Left ventricle myocardium inferior (tissue), 1 donor: ENCODE results near the gene IL3. TPM values are rescaled to one million over a fixed set of nuclear protein-coding genes. Genes with fewer than 3 reads are reported as not detected.

Experiments
- DNase-seq: peaks from one replicate; pipeline ENCODE4 v3.0.0-alpha.2; 2020
- H3K27ac ChIP-seq: fragments of 200-600 bp; replicated peaks from 2 replicates; pipeline ENCODE4 v1.8.0; 2021
- H3K27me3 ChIP-seq: fragments of 200-600 bp; 2 replicates; pipeline ENCODE4 v1.8.0; 2021; ENCODE audit warnings: low read depth
- H3K36me3 ChIP-seq: fragments of 200-600 bp; 2 replicates; pipeline ENCODE4 v1.8.0; 2021
- H3K4me1 ChIP-seq: fragments of 200-600 bp; 2 replicates; pipeline ENCODE4 v1.8.0; 2021
- H3K4me3 ChIP-seq: fragments of 200-600 bp; 2 replicates; pipeline ENCODE4 v1.8.0; 2021; ENCODE audit warnings: mild to moderate bottlenecking, moderate library complexity
- H3K9me3 ChIP-seq: fragments of 200-600 bp; replicated peaks from 2 replicates; pipeline ENCODE4 v1.8.0; 2021
- CTCF ChIP-seq: fragments of 200-600 bp; IDR thresholded peaks from 2 replicates; pipeline ENCODE4 v1.8.0; 2021; ENCODE audit warnings: antibody characterized with exemption, mild to moderate bottlenecking, borderline replicate concordance
- intact Hi-C: fragments of 100-400 bp; cut with micrococcal nuclease; formaldehyde crosslinking; loops from one replicate; pipeline ENCODE4 v1.11.0; 2022
- total RNA-seq: library from RNA; stranded (reverse); fragmentation: NEBNext Ultra II Directional; extraction: Animal tissue kit (Norgen Biotek cat#: 25700); gene quantifications from one replicate; pipeline ENCODE4 v1.2.1, GENCODE V29; 2021
- donor health status: DM: no; HTN: yes; CAD: no; lungs with severe emphysema.

Gene IL3
- total RNA-seq, 1 donor from 2014 or later: not detected

GRCh38 chr5:132055441-132055807, 5.0 kb upstream of the IL3 start:
- H3K4me3 ChIP-seq: no peak overlapping the region
- peaks cover 11% of the 10 kb centered on the region for H3K27me3 ChIP-seq
- no peaks in the 10 kb centered on the region for H3K4me1 ChIP-seq
- DNase-seq: no peak
- intact Hi-C loops: no loop called here
- no peak overlapping the region for H3K27ac ChIP-seq
- no peaks in the 10 kb centered on the region for H3K36me3 ChIP-seq
- H3K9me3 ChIP-seq: no peaks in the 10 kb centered on the region
- TF ChIP-seq CTCF: no peak

- H3K4me1 ChIP-seq: no peaks in the 10 kb centered on the region
- H3K9me3 ChIP-seq: no peaks in the 10 kb centered on the region
- H3K27ac ChIP-seq: no peak overlapping the region
- no peak for TF ChIP-seq CTCF
- intact Hi-C loops: no loop called here
- peaks cover 6% of the 10 kb centered on the region for H3K27me3 ChIP-seq
- no peak overlapping the region for H3K4me3 ChIP-seq
- no peaks in the 10 kb centered on the region for H3K36me3 ChIP-seq
- DNase-seq: peak; percentile 10
Observed at GRCh38 chr5:132055808-132056609, 4.4 kb upstream of the IL3 start.

- no peaks in the 10 kb centered on the region for H3K9me3 ChIP-seq
- H3K36me3 ChIP-seq: no peaks in the 10 kb centered on the region
- no peak overlapping the region for H3K4me3 ChIP-seq
- H3K4me1 ChIP-seq: no peaks in the 10 kb centered on the region
- no peak overlapping the region for H3K27ac ChIP-seq
- DNase-seq: peak; percentile 5
- no peak for TF ChIP-seq CTCF
- no peaks in the 10 kb centered on the region for H3K27me3 ChIP-seq
- intact Hi-C loops: no loop called here
Observed at GRCh38 chr5:132056610-132057497, 3.6 kb upstream of the IL3 start.

GRCh38 chr5:132057498-132058255, 2.8 kb upstream of the IL3 start:
- Histone ChIP-seq H3K27me3 (no peaks in the 10 kb centered on the region), H3K27ac (no peak overlapping the region), H3K4me1 (no peaks in the 10 kb centered on the region), H3K4me3 (no peak overlapping the region), H3K36me3 (no peaks in the 10 kb centered on the region), H3K9me3 (no peaks in the 10 kb centered on the region)
- intact Hi-C loops: no loop called here
- TF ChIP-seq CTCF: no peak
- peak; percentile 3 for DNase-seq

- Histone ChIP-seq H3K36me3 (no peaks in the 10 kb centered on the region), H3K4me3 (no peak overlapping the region), H3K4me1 (no peaks in the 10 kb centered on the region), H3K9me3 (no peaks in the 10 kb centered on the region), H3K27me3 (no peaks in the 10 kb centered on the region), H3K27ac (no peak overlapping the region)
- intact Hi-C loops: no loop called here
- peak; percentile 0 for DNase-seq
- TF ChIP-seq CTCF: no peak
Observed at GRCh38 chr5:132058646-132059042, 1.8 kb upstream of the IL3 start.
